Thymus (tissue), 11 donors: ENCODE measurements around the gene PLSCR2. TPM values are rescaled to one million over a fixed set of nuclear protein-coding genes. Genes with fewer than 3 reads are reported as not detected.

Experiments
- DNase-seq, 9 donors: peaks; one replicate each; pipeline ENCODE4 v3.0.0-alpha.2; 2013; ENCODE audit warnings: low spot score in 9 of 9, low read depth in 6 of 9, missing footprints in 1 of 9
- H3K27ac ChIP-seq, 2 donors: one replicate each; pipeline ENCODE4 v1.5.1; 2013; ENCODE audit warnings: control low read depth in 1 of 2, low read depth in 1 of 2, low read length in 1 of 2, mild to moderate bottlenecking in 1 of 2, moderate library complexity in 1 of 2
- H3K27me3 ChIP-seq, 2 donors: one replicate each; pipeline ENCODE4 v1.5.1; 2013; ENCODE audit warnings: low read length in 1 of 2; ENCODE audit not compliant: control insufficient read depth in 2 of 2, insufficient read depth in 1 of 2
- H3K36me3 ChIP-seq, 2 donors: one replicate each; pipeline ENCODE4 v1.5.1; 2013; ENCODE audit warnings: low read length in 1 of 2, mild to moderate bottlenecking in 1 of 2, moderate library complexity in 1 of 2; ENCODE audit not compliant: control insufficient read depth in 2 of 2, insufficient read depth in 2 of 2
- H3K4me1 ChIP-seq, 2 donors: one replicate each; pipeline ENCODE4 v1.5.1; 2013; ENCODE audit warnings: low read length in 2 of 2; ENCODE audit not compliant: control insufficient read depth in 2 of 2, insufficient read depth in 2 of 2
- H3K4me3 ChIP-seq, 2 donors: one replicate each; pipeline ENCODE4 v1.5.1; 2013; ENCODE audit warnings: low read length in 2 of 2, control low read depth in 1 of 2, mild to moderate bottlenecking in 1 of 2
- H3K9me3 ChIP-seq, 2 donors: one replicate each; pipeline ENCODE4 v1.5.1; 2013; ENCODE audit warnings: low read length in 1 of 2, mild to moderate bottlenecking in 1 of 2; ENCODE audit not compliant: control insufficient read depth in 2 of 2, insufficient read depth in 1 of 2
- WGBS: extraction: QIAGEN DNeasy Blood & Tissue Kit; methylation state at CpG from one replicate; pipeline ENCODE4 v1.1.7; 2013; 5-methylcytosine and 5-hydroxymethylcytosine counted together
- polyA plus RNA-seq: library from polyadenylated mRNA; stranded (reverse); fragments of 200-250 nt; gene quantifications from one replicate; pipeline ENCODE4 v1.2.3, GENCODE V29; 2013
- total RNA-seq: library from RNA; stranded (reverse); fragments of 120-200 nt; gene quantifications from one replicate; pipeline ENCODE4 v1.2.4, GENCODE V29; 2013
- donor health status: healthy.

PLSCR2 gene
- total and polyA plus RNA-seq, 2 donors = 0.16 to 0.28 TPM

GRCh38 chr3:146407956-146408355 lies 61.4 kb downstream of the PLSCR2 start:
- H3K4me3 ChIP-seq = no peak overlapping the region
- peaks cover 1 to 23% of the 10 kb centered on the region in 2 donors for H3K9me3 ChIP-seq
- DNase-seq = no peak
- no peak overlapping the region for H3K27ac ChIP-seq
- 91% methylated on average over 7 of the region's 7 CpGs for WGBS
- H3K27me3 ChIP-seq = no peaks in the 10 kb centered on the region
- H3K4me1 ChIP-seq = no peaks in the 10 kb centered on the region
- no peaks in the 10 kb centered on the region for H3K36me3 ChIP-seq

DNA sequence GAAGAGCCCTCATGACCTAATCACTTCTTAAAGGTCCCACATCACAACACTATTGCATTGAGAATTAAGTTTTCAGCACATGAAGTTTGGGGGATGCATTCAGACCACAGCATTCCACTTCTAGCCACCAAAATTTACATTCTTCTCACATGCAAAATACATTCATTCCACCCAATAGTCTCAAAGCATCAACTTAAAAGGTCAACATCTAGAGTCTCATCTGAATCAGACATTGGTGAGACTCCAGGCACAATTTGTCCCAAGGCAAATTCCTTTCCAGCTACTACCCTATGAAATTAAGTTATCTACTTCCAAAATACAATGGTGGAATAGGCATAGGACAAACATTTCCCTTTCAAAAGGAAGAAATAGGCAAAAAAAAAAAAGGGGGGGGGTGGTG lies 64.9 kb downstream of the PLSCR2 start:
- H3K9me3 ChIP-seq = peaks cover 0 to 7% of the 10 kb centered on the region in 2 donors
- no peak overlapping the region for H3K4me3 ChIP-seq
- no peak overlapping the region for H3K27ac ChIP-seq
- no peaks in the 10 kb centered on the region for H3K4me1 ChIP-seq
- no peaks in the 10 kb centered on the region for H3K36me3 ChIP-seq
- no peaks in the 10 kb centered on the region for H3K27me3 ChIP-seq
- no peak for DNase-seq

DNA sequence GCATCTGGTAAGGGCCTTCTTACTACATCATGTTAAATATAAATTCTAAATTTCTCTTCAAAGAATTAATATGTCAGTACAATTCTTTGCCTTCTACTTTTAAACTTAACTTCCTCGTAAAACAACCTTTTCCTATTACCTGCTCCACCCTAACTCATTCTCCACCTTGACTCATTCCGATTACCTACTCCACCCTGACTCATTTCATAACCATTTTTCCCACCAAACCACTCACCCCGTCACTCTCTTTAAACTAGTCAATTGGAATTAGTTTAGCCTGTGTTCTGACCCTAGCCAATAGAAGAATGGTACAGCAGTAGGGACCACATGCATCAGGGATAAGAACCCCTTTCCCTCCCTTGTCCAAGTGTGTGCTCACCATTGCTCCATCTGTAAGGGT lies 65.6 kb downstream of the PLSCR2 start:
- H3K4me3 ChIP-seq = no peak overlapping the region
- no peaks in the 10 kb centered on the region for H3K4me1 ChIP-seq
- WGBS = 95% methylated on average over 3 of the region's 3 CpGs
- no peaks in the 10 kb centered on the region for H3K36me3 ChIP-seq
- H3K27me3 ChIP-seq = no peaks in the 10 kb centered on the region
- H3K9me3 ChIP-seq = peaks cover 0 to 3% of the 10 kb centered on the region in 2 donors
- no peak for DNase-seq
- H3K27ac ChIP-seq = no peak overlapping the region

GRCh38 chr3:146396792-146397191 lies 72.6 kb downstream of the PLSCR2 start:
- H3K4me1 ChIP-seq = no peaks in the 10 kb centered on the region
- no peaks in the 10 kb centered on the region for H3K27me3 ChIP-seq
- H3K36me3 ChIP-seq = no peaks in the 10 kb centered on the region
- no peak for DNase-seq
- no peak overlapping the region for H3K4me3 ChIP-seq
- WGBS = 58% methylated on average over 4 of the region's 4 CpGs
- H3K27ac ChIP-seq = no peak overlapping the region
- H3K9me3 ChIP-seq = no peaks in the 10 kb centered on the region

GRCh38 chr3:146395164-146395563 lies 74.2 kb downstream of the PLSCR2 start:
- no peaks in the 10 kb centered on the region for H3K36me3 ChIP-seq
- WGBS = 95% methylated on average over 2 of the region's 2 CpGs
- no peak for DNase-seq

DNA sequence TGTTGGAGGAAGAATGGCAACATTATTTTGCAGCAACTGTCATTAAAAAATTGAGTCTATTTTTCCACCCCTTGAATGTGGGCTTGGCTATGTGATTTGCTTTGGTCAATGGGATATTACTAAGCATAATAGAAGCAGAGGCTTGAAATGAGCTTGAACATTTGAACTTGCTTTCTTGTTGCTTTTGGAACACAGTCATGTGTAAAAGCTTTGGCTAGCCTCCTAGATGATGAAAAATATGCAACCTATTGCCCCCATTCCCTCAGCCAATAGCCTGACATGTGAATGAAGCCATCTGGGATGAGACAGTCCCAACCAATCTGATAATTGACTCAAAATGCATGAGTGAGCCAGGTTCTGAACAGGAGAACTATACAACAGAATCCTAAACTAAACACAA lies 78.4 kb downstream of the PLSCR2 start:
- H3K36me3 ChIP-seq = no peaks in the 10 kb centered on the region
- H3K27me3 ChIP-seq = no peaks in the 10 kb centered on the region
- H3K4me3 ChIP-seq = no peak overlapping the region
- DNase-seq = no peak
- H3K4me1 ChIP-seq = no peaks in the 10 kb centered on the region
- no peaks in the 10 kb centered on the region for H3K9me3 ChIP-seq
- no peak overlapping the region for H3K27ac ChIP-seq

More at GRCh38 chr3:146395164-146395563, 74.2 kb downstream of the PLSCR2 start:
- no peaks in the 10 kb centered on the region for H3K4me1 ChIP-seq
- no peaks in the 10 kb centered on the region for H3K27me3 ChIP-seq
- H3K4me3 ChIP-seq = no peak overlapping the region
- no peak overlapping the region for H3K27ac ChIP-seq
- no peaks in the 10 kb centered on the region for H3K9me3 ChIP-seq

- H3K36me3 ChIP-seq = no peaks in the 10 kb centered on the region
- H3K4me3 ChIP-seq = no peak overlapping the region
- H3K27ac ChIP-seq = no peak overlapping the region
- WGBS = 71% methylated on average over 2 of the region's 2 CpGs
- no peaks in the 10 kb centered on the region for H3K27me3 ChIP-seq
- DNase-seq = no peak
- no peaks in the 10 kb centered on the region for H3K9me3 ChIP-seq
- H3K4me1 ChIP-seq = no peaks in the 10 kb centered on the region
Measured at GRCh38 chr3:146390006-146390772, 79.2 kb downstream of the PLSCR2 start.

GRCh38 chr3:146387566-146387965 lies 81.8 kb downstream of the PLSCR2 start:
- no peak for DNase-seq
- Histone ChIP-seq H3K36me3 (no peaks in the 10 kb centered on the region), H3K27ac (no peak overlapping the region), H3K4me1 (no peaks in the 10 kb centered on the region), H3K27me3 (no peaks in the 10 kb centered on the region), H3K9me3 (no peaks in the 10 kb centered on the region), H3K4me3 (no peak overlapping the region)
- 94% methylated on average over 2 of the region's 2 CpGs for WGBS

GRCh38 chr3:146386936-146387335 lies 82.4 kb downstream of the PLSCR2 start:
- WGBS = 86% methylated on average over 1 of the region's 1 CpG
- Histone ChIP-seq H3K27me3 (no peaks in the 10 kb centered on the region), H3K27ac (no peak overlapping the region), H3K4me1 (no peaks in the 10 kb centered on the region), H3K9me3 (no peaks in the 10 kb centered on the region), H3K36me3 (no peaks in the 10 kb centered on the region), H3K4me3 (no peak overlapping the region)
- no peak for DNase-seq
